Measurements from ENCODE around the gene GNG13.

GRCh38 chr16:792221-792995, 8.1 kb downstream of the GNG13 start:
- TF ChIP-seq CTCF (IDR thresholded peaks at IDR 0.05; ENCODE audit: extremely low read depth in 1 of 2, insufficient read depth in 1 of 2, low read depth in 1 of 2, low read length in 2 of 2) = no peak
- no peak for TF ChIP-seq EZH2 (IDR thresholded peaks at IDR 0.05; ENCODE audit: borderline replicate concordance, low read depth, low read length, severe bottlenecking)
- TF ChIP-seq POLR2A (IDR thresholded peaks at IDR 0.05; ENCODE audit: low read depth, low read length) = no peak
- TF ChIP-seq POLR2AphosphoS5 (IDR thresholded peaks at IDR 0.05; ENCODE audit: insufficient read depth, low read depth, low read length) = no peak
- TF ChIP-seq, protein P1, sequence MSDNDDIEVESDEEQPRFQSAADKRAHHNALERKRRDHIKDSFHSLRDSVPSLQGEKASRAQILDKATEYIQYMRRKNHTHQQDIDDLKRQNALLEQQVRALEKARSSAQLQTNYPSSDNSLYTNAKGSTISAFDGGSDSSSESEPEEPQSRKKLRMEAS (IDR thresholded peaks at IDR 0.05; ENCODE audit: insufficient read depth, insufficient read length) = no peak
- TF ChIP-seq FOS (IDR thresholded peaks at IDR 0.05; ENCODE audit: borderline replicate concordance, insufficient read depth, low read length) = no peak
- TF ChIP-seq GATA2 (IDR thresholded peaks at IDR 0.05; ENCODE audit: insufficient read depth, insufficient read length, low read depth, low read length) = no peak
- TF ChIP-seq MYC (IDR thresholded peaks at IDR 0.05; ENCODE audit: low read depth, low read length) = no peak
- TF ChIP-seq JUN (IDR thresholded peaks at IDR 0.05; ENCODE audit: borderline replicate concordance, insufficient read depth, insufficient read length, low read depth) = no peak
